GM18498 (cell line): Measurements from ENCODE around the gene GGCX.

ENCODE experiments used
- ATAC-seq: cut with Tn5 transposase; IDR thresholded peaks from one replicate; pipeline ENCODE4 v1.9.1; 2021; ENCODE audit warnings: mild to moderate bottlenecking, moderate library complexity; ENCODE audit not compliant: unreplicated experiment

The GGCX gene

DNA sequence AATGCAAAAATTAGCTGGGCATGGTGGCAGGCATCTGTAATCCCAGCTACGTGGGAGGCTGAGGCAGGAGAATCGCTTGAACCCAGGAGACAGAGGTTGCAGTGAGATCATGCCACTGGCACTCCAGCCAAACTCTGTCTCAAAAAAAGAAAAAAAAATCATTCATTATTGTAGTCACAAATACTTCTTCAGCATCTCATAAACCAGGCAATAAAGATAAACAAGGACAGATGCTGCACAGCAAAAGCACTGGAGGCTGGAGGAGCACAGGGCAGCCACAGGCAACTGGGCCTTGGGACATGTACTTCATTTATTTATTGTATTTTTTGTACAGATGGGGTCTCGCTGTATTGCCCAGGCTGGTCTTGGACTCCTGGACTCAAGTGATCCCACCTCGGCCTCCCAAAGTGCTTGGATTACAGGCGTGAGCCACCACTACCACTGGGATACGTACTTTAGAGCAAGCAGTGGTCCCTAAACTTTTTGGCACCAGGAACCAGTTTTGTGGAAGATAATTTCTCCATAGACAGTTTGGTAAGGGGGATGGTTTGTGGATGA lies 39.1 kb downstream of the GGCX start:
- no peak for ATAC-seq

DNA sequence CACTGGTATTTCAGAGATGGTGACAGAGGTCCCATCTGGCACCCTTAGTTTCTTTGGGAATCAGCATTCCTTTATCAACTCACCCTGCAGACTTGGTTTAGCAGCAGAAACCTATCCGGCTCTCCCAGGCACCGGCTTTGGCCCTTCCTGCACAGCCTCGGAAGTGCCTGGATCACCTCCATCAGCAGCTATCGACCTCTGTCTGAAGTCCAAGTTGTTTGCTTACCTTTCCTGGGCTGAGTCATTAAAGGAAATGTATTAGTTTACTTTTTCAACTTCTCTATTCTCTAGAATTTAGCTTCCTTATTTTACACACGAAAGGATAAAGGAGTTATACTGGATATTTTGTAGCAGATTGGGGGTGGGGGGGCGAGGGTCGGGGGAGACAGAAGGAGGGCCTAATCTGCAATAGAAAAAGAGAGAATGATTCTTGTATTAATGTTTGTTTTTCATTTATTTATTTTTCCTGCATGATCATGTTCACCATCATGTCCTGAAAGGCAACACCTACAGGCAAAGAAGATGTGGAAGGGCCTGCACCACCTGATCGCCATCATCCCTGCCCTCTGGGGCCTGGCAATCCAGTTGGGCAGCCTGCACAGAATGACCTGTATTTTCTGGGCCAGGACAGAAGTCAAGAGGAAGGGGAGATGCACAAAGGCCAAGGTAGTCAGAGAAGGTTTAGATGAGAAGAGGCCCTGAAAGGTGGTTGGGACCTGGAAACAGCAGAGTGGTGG lies 44.5 kb downstream of the GGCX start:
- ATAC-seq, result no peak

GRCh38 chr2:85514323-85514722 lies 47.0 kb downstream of the GGCX start:
- no peak for ATAC-seq

DNA sequence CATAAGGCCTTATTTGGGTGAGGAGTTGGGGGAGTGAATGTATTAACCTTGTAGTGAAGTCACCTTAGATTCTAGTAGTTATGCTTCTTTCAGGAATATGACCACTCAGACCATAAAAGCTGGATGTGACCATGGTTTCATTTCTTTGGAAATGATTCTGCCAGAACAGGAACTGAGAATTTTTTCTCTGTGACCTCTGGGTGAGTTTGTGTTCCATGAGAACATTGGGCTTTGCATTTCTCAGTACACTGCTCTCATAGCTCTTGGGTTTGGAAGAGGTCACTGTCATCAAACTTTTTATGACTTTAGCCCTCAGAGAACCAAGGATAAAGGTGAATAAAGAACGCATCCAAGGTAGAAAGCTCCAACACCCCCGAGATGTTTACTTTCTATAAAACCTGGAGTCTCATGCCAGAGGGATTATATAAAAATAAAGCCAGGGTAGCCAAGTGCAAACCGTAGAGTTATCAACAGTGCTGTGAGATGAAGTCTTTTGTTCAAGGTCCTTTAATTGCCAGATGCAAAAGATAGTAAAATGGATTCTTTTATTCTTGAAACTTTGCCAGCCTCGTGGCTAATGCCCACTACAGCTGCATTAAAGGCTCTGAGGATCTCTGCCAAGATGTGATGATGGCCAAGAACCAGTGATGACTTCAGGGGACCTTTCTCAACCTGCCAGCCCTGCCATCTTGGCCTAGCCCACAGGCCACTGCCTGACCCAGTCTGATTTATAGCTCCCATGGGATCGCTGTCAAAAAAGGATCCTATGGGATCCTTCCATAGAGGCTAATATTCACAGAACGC lies 50.1 kb downstream of the GGCX start:
- no peak for ATAC-seq

DNA sequence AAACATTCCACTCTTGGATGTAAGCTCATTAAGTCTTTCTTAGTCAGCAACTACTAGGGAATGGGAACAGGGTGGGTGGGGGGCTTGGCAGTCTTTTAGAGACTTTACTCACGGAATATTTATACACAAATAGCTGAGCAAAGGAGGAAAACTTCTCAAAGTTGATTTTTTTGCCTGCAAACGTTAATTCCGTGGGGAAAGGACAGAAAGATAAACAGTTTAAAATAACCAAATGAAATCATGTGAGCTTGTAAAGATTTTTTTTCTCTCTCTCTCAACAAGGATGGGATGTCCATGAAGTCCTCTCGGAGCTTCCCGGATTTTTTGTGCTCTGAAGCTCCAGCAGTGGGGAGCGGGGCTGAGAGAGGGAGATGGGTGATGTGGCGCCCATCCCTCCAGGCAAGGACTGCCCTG lies 54.5 kb downstream of the GGCX start:
- no peak for ATAC-seq

GRCh38 chr2:85505551-85506238 lies 55.6 kb downstream of the GGCX start:
- ATAC-seq, result no peak

DNA sequence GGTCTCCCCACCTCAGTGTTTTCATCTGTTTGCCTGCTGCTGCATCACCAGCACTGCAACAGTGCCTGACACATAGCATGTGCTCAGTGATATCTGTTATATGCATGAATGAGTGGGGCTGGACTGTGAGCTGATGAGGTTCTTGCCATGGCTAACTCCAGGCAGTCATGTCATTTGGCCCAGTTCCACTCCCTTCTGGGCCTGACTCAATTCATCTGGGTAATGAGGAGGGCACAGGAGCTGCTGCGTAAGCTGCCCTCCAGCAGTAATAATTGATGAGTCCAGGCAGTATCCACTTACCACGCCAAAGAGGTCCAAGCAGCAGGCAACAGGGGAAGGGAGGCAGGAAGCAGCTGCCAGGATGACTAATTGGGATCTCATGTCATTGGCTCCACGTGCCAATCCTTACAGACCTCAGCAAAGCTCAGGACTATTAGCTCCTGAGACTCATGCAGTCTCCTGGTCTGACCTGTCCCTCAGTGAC lies 56.5 kb downstream of the GGCX start:
- no peak for ATAC-seq

- no peak for ATAC-seq
Measured at GRCh38 chr2:85503851-85504777, 57.2 kb downstream of the GGCX start.

DNA sequence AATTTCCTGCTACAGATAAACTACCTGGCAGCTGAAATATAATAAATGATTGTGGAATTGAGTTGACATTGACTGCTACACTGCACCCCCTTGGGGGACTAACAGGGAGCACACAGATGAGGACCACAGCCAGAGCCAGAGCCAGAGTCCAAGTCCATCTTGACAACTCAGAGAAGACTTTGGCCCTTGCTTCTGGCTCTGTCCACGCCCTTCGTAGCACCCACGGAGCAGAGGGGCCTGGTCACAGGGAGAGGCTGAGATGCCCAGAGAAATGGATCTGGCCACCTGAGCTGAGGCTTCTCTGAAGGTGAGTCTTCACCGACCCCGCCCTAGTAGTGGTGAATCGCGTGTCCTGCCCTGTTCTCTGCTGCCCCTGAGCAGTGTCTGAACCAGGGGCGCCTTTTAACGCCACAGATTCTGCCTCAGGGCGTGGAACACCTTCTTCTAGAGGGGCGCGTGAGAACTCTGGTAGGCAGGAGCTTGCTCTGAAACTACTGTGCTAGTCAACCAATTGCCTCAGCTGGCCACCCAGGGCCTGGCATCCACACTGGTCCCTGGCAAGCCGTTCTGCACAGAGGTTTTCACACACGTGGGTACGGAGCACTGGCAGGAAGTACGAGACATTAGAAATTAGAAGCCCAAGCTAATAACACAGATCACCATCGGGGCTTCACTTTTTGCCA lies 58.0 kb downstream of the GGCX start:
- no peak for ATAC-seq

DNA sequence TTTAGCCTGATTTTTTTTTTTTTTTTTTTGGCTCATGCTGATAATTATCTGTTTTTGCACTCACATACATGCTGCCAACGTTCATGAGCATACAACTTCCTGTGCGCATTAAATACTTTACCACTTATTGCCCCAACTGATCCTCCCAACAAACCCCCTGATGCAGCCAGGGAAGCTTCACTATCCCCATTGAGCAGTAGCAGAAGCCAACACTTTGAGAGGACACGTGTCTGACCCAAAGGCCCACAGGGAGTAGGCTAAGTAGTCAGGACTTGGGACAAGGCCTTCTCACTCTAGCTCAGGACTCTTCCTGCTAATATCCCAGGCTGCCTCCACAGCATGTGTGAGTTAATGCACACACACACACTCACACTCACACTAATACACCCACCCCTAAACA lies 58.6 kb downstream of the GGCX start:
- ATAC-seq, result no peak

GRCh38 chr2:85501248-85501647 lies 60.0 kb downstream of the GGCX start:
- ATAC-seq, result no peak

GRCh38 chr2:85497944-85498630 lies 63.2 kb downstream of the GGCX start:
- no peak for ATAC-seq

DNA sequence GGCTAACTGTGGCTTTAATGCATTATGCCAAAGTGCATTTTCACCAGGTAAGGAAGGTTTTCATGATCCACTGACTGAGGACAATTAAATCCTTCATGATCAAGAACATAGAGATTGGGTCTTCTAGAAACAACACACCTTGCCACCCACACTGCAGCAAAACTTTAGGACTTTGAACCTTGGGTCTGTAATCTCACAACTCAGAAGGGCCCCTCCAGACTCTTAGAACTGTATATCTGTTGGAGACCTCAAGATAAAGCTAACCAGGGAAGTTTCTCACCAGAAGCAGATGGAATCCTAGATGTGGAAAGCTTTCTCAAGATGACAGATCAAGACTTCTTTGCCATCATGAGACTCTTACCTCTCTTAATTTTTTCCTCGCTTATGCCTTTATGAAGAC lies 64.9 kb downstream of the GGCX start:
- ATAC-seq, result no peak
